DOHH2 (cell line): ENCODE measurements around the gene TUBA4B.

Experiments used
- H3F3A ChIP-seq: fragments of 200-600 bp; sonication (generic), shearing (Covaris generic); 2 replicates; pipeline ENCODE4 v1.6.0; 2016; ENCODE audit warnings: antibody characterized with exemption, mild to moderate bottlenecking; ENCODE audit not compliant: control insufficient read depth, insufficient read depth
- H3K27ac ChIP-seq: fragments of 200-600 bp; sonication (generic); 2 replicates; pipeline ENCODE4 v1.5.1; 2014; ENCODE audit warnings: low read depth, mild to moderate bottlenecking, low read length, moderate library complexity
- H3K27me3 ChIP-seq: fragments of 200-600 bp; sonication (generic); 2 replicates; pipeline ENCODE4 v1.6.1; 2014; ENCODE audit warnings: mild to moderate bottlenecking, low read length, mixed read lengths; ENCODE audit not compliant: control insufficient read depth
- H3K36me3 ChIP-seq: fragments of 200-600 bp; sonication (generic); 2 replicates; pipeline ENCODE4 v1.6.1; 2014; ENCODE audit warnings: mild to moderate bottlenecking, low read length, moderate library complexity, mixed read lengths; ENCODE audit not compliant: control insufficient read depth
- H3K4me1 ChIP-seq: fragments of 200-600 bp; sonication (generic); 2 replicates; pipeline ENCODE4 v1.6.1; 2014; ENCODE audit warnings: mild to moderate bottlenecking, low read length, mixed read lengths; ENCODE audit not compliant: control insufficient read depth
- H3K4me2 ChIP-seq: fragments of 200-600 bp; sonication (generic); 2 replicates; pipeline ENCODE4 v1.6.0; 2014; ENCODE audit warnings: mild to moderate bottlenecking, low read length, moderate library complexity
- H3K4me3 ChIP-seq: fragments of 200-600 bp; sonication (generic); 2 replicates; pipeline ENCODE4 v1.5.1; 2014; ENCODE audit warnings: mild to moderate bottlenecking, low read length, mixed read lengths
- H3K79me2 ChIP-seq: fragments of 200-600 bp; sonication (generic); 2 replicates; pipeline ENCODE4 v1.6.1; 2014; ENCODE audit warnings: mild to moderate bottlenecking, low read length, mixed read lengths; ENCODE audit not compliant: control insufficient read depth
- H3K9me2 ChIP-seq: fragments of 200-600 bp; sonication (generic); replicated peaks from 2 replicates; pipeline ENCODE4 v1.6.1; 2014; ENCODE audit warnings: mild to moderate bottlenecking, low read length, mixed read lengths; ENCODE audit not compliant: control insufficient read depth
- H3K9me3 ChIP-seq: fragments of 200-600 bp; sonication (generic); 2 replicates; pipeline ENCODE4 v1.6.1; 2014; ENCODE audit warnings: antibody characterized with exemption, low read length, mixed read lengths; ENCODE audit not compliant: control insufficient read depth, insufficient read depth
- H4K20me1 ChIP-seq: fragments of 200-600 bp; sonication (generic); 2 replicates; pipeline ENCODE4 v1.6.0; 2014; ENCODE audit warnings: low read depth, mild to moderate bottlenecking, antibody characterized with exemption, low read length, moderate library complexity; ENCODE audit not compliant: control insufficient read depth, insufficient read depth
- EZH2phosphoT487 ChIP-seq: fragments of 200-600 bp; sonication (generic); IDR thresholded peaks from 2 replicates; pipeline ENCODE4 v1.6.1; 2017; ENCODE audit warnings: borderline replicate concordance, mild to moderate bottlenecking, antibody characterized with exemption, low read length, moderate library complexity, mixed read lengths
- TF ChIP-seq, protein P1 (sequence below): fragments of 200-600 bp; sonication (generic); IDR thresholded peaks from one replicate; pipeline ENCODE4 v1.5.1; 2014; ENCODE audit warnings: antibody characterized with exemption, mild to moderate bottlenecking, low read depth, low read length; ENCODE audit not compliant: poor library complexity, severe bottlenecking

Gene TUBA4B

DNA sequence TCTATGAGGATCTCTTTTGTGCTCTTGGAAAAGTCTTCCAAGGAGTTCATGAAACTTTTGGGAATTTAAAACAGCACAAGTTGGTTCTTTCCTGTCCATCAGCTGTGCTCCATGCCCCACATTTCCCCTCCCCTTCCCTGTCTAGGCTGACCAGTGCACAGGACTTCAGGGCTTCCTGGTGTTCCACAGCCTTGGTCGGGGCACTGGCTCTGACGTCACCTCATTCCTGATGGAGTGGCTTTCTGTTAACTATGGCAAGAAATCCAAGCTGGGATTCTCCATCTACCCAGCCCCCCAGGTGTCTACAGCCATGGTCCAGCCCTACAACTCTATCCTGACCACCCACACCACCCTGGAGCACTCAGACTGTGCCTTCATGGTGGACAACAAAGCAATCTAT lies 18.0 kb downstream of the TUBA4B start:
- Histone ChIP-seq H3K9me3 (no peaks in the 10 kb centered on the region), H3K9me2 (no peaks in the 10 kb centered on the region), H3K36me3 (no peaks in the 10 kb centered on the region), H3K27me3 (0 out of 2 replicates have a peak, but pooled peaks cover 3% of the 10 kb centered on the region), H3F3A (no peaks in the 10 kb centered on the region), H3K4me1 (no peaks in the 10 kb centered on the region), H3K79me2 (no peaks in the 10 kb centered on the region), H3K4me3 (no peak overlapping the region), H3K27ac (no peak overlapping the region), H4K20me1 (no peaks in the 10 kb centered on the region), H3K4me2 (no peak overlapping the region)
- no peak for TF ChIP-seq EZH2phosphoT487

- Histone ChIP-seq H3K27ac (no peak overlapping the region), H3K4me2 (no peak overlapping the region), H3F3A (no peaks in the 10 kb centered on the region), H3K79me2 (no peaks in the 10 kb centered on the region), H3K4me1 (peaks cover 5% of the 10 kb centered on the region), H3K36me3 (no peaks in the 10 kb centered on the region), H3K9me3 (no peaks in the 10 kb centered on the region), H3K9me2 (no peaks in the 10 kb centered on the region), H4K20me1 (no peaks in the 10 kb centered on the region), H3K4me3 (no peak overlapping the region), H3K27me3 (0 out of 2 replicates have a peak, but pooled peaks cover 3% of the 10 kb centered on the region)
- TF ChIP-seq EZH2phosphoT487: no peak
- TF ChIP-seq, protein P1, sequence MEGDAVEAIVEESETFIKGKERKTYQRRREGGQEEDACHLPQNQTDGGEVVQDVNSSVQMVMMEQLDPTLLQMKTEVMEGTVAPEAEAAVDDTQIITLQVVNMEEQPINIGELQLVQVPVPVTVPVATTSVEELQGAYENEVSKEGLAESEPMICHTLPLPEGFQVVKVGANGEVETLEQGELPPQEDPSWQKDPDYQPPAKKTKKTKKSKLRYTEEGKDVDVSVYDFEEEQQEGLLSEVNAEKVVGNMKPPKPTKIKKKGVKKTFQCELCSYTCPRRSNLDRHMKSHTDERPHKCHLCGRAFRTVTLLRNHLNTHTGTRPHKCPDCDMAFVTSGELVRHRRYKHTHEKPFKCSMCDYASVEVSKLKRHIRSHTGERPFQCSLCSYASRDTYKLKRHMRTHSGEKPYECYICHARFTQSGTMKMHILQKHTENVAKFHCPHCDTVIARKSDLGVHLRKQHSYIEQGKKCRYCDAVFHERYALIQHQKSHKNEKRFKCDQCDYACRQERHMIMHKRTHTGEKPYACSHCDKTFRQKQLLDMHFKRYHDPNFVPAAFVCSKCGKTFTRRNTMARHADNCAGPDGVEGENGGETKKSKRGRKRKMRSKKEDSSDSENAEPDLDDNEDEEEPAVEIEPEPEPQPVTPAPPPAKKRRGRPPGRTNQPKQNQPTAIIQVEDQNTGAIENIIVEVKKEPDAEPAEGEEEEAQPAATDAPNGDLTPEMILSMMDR: no peak
Measured at GRCh38 chr2:219272356-219272755, 19.3 kb downstream of the TUBA4B start.

DNA sequence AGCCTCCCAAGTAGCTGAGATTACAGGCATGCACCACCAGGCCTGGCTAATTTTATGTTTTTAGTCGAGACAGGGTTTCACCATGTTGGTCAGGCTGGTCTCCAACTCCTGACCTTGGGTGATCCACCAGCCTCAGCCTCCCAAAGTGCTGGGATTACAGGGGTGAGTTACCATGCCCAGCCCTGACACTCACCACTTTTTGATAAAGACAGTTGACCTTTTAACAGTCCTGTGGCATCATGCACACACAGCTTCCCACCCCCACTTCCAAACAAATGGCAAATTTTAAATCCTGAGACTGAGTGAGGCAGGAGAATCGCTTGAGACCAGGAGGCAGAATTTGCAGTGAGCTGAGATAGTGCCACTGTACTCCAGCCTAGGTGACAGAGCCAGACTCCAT lies 20.0 kb downstream of the TUBA4B start:
- H3K36me3 ChIP-seq: no peaks in the 10 kb centered on the region
- H3K27ac ChIP-seq: no peak overlapping the region
- no peaks in the 10 kb centered on the region for H3F3A ChIP-seq
- H3K4me1 ChIP-seq: peaks cover 12% of the 10 kb centered on the region
- no peaks in the 10 kb centered on the region for H4K20me1 ChIP-seq
- 0 out of 2 replicates have a peak, but pooled peaks cover 3% of the 10 kb centered on the region for H3K27me3 ChIP-seq
- H3K79me2 ChIP-seq: no peaks in the 10 kb centered on the region
- no peak overlapping the region for H3K4me3 ChIP-seq
- no peaks in the 10 kb centered on the region for H3K9me2 ChIP-seq
- no peaks in the 10 kb centered on the region for H3K9me3 ChIP-seq
- H3K4me2 ChIP-seq: no peak overlapping the region
- TF ChIP-seq EZH2phosphoT487: no peak
- TF ChIP-seq, protein P1: no peak

DNA sequence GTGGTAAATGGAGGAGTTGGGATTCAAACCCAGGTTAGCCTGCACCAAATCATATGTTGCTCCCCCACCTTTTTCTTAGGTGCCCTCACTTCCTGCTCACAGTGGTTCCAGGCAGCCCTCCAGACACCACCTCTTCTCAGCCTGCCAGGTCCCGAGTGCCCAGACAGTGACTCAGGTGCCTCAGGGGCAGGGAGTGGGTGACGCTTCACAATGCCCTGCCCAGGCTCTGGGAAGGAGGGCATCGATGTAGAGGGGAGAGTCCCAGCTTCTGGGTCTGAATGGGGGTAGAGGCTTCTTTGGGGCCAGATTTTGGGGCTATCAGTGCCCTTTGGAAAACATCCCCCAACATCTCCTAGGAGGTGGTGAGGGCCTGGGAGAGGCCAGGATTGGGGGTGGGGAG lies 20.9 kb downstream of the TUBA4B start:
- Histone ChIP-seq H3K4me2 (no peak overlapping the region), H3K4me1 (peaks cover 21% of the 10 kb centered on the region), H3K9me2 (no peaks in the 10 kb centered on the region), H3K36me3 (no peaks in the 10 kb centered on the region), H3F3A (peaks cover 9% of the 10 kb centered on the region), H3K9me3 (no peaks in the 10 kb centered on the region), H3K4me3 (no peak overlapping the region), H3K79me2 (no peaks in the 10 kb centered on the region), H3K27ac (no peak overlapping the region), H4K20me1 (no peaks in the 10 kb centered on the region), H3K27me3 (0 out of 2 replicates have a peak, but pooled peaks cover 3% of the 10 kb centered on the region)
- TF ChIP-seq, protein P1: no peak
- TF ChIP-seq EZH2phosphoT487: no peak
